A204.1 (cell line): ENCODE results near the gene AUNIP.
"Not testable (repeated sequence)": the region's sequence is repeated elsewhere in the genome, so short reads cannot be mapped to it uniquely, and the experiment has no call there.

ENCODE experiments used
- FAIRE-seq: peaks from 2 replicates; lab custom pipeline; 2012; peaks lifted over from hg19 to GRCh38; lab: Jason Lieb, UNC

Gene AUNIP

DNA sequence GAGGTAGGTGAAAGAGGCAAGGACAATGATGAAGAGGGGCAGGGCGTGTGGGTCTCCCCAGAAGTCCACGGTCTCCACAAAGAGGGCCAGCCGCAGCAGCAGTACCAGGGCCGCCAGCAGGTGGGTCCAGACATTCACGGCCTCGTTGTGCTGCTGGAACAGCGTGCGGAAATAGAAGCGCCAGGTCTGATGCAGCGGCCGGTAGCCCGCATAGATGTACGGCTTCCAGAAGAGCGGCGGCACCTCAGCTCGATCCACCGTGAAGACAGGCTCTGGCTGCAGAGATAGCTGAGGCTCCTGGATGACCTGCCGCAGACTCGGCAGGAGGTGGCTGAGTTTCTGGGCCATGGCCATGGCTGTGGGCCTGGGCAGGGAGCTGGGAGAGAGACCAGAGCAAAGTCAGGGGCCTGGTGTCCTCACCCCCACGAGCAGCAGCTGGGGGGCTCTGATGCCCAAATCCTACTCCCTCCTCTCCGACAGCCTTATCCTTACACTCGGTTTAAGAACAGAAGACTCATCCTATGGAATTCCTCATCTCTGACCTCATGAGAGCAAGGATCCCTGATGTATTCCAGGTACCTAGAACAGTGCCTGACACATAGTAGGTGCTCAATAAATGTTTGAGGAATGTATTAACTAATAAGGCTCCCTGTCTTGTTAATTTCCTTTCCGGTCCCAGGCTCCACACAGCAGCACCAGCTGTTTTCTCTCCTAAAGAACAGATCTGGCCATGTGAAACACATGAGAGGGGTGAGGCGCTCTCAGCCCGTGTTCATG lies 4.4 kb upstream of the AUNIP start:
- no peak for FAIRE-seq

DNA sequence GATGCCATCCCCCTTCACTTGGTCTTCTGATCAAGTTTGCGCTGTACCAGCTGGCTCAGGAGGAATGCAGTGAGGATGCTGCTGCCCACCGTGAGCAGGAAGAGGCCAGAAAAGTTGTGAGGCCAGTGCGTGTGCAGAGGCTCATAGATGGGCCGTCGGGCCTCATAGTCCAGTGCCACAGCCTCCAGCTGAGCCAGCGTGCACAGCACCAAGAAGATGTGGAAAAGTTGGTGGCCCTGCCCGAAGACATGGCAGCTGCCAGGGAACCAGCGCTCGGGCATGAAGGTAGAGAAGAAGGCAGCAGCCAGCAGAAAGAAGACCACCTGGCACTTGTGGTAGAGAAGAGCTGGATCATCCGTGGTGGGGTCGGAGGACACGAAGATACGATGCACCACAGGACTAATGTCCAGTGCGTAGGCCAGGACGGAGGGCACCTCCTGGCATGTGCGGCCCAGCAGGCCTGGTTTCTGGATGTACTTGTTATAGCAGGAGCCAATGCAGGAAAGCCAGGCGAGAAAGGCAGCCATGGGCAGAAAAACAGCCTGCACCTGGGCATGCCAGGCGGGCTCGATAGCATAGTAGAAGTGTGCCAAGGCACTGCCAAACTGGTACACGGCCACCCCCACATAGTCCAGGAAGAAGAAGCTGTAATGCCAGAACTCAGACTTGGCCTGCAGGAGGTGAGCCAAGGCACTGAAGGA lies 3.7 kb upstream of the AUNIP start:
- no peak for FAIRE-seq

DNA sequence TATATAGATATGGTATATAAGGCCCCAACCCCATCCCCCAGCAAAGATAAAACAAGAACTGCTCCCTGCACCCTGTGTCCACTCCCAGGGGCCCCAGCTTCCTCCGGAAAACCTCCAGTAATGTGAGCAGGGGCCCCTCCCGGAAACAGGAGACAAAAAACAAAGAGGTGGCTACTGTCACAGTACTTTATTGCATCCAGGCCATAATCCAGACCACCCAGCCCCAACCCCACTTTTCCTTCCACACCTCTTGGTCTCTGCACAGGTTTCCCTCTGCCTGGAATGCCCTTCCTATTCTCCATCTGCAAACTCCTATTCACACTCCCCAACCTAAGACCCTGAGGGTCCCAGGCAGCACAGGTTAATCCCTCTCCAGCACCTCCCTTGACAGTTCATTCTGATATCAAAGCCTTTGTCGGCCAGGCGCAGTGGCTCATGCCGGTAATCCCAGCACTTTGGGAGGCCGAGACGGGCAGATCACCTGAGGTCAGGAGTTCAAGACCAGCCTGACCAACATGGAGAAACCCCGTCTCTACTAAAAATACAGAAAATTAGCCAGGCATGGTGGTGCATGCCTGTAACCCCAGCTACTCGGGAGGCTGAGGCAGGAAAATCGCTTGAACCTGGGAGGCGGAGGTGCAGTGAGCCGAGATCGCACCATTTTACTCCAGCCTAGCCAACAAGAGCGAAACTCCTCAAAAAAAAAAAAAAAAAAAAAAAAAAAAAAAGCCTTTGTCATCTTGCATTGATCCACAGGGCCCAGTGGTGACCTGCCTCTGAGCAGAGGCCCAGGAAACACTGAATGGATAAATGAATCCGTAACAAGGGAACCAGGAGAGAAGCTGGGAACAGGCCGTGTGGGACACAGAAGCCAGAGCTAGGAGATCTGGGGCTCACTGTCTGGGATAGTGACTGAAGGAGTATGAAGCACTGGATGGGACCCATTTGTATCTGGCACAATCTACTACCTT lies 2.3 kb upstream of the AUNIP start:
- FAIRE-seq, result no peak

DNA sequence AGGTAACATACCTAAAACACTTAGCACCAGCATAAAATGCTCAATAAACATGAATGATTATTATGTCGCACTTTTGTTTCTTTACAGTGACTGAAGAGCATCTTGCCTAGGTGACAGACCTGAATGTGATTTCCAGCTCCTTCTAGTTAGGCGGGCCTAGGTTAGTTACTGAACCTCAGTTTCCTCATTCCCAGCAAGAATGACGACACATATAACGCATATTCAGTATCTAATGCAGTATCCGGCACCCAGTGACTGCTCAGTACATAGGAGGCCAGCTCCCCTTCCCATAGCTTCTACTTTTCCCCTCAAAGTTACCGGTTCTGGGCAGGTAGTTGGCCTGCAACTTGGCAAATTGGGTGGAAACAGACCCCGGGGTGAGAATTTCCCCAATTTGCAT lies 763 bp downstream of the AUNIP start:
- FAIRE-seq, result no peak

DNA sequence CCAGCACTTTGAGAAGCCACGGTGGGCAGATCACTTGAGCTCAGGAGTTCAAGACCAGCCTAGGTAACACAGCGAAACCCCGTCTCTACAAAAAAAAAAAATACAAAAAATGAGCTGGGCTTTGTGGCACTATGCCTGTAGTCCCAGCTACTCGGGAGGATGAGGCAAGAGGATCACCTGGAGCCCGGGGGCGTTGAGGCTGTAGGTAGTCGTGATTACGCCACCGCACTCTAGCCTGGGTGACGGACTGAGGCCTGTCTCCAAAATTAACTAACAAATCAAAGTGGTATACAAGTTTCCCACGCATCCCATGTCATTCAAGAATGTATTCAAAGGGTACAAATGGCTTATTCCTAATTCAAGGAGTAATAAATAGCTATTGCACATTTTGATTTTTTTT lies 2.4 kb downstream of the AUNIP start:
- FAIRE-seq, result no peak

DNA sequence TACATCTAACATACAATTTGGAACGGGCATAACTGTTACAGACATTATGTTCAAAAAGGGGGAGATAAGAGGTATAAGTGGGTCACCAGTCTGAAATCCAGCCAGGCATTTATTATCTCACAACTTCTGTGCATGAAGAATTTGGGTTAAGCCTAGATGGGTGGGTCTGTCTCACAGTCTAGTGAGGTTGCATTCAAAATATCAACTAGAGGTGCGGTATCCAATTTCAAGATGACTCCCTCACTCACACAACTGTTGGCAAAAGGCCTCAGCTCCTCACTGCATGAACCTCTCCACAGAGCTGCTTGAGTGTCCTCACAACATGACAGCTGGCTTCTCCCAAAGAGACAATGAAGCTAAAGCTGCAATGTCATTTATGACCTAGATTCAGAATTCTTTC lies 4.7 kb downstream of the AUNIP start:
- no peak for FAIRE-seq

DNA sequence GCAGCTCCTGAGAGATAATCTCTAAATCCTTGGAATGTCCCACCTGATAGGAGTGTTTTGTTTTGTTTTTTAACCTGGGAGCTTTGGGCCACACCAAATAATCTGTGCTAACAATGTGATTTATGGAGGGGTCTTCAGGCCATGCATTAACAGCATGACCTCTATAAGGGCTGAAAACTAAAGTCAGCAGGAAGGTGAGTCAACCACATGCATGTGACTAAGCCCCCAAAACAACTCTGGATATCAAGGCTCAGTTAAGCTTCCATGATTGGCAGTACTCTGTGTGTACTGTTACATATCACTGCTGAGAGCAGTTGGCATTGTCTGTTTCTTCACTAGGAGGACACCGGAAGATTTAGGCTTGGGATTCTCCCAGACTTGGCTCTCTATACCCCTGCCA lies 10.7 kb downstream of the AUNIP start:
- FAIRE-seq, result no peak

DNA sequence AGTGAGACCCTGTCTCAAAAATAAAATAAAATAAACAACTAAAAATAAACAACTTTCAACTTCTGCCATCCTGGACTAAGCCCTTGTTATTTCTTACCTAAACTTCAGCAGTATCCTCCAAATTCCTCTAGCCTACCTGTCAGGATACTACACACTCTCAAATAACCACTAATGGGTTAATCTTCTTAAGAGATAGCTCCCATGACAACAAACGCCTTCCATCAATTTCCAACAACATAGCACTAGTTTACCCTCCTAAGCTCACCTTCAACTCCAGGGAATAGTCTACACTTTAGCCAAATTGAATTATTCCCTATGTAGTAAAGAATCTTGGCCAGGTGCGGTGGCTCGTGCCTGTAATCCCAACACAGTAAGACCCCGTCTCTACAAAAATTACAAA lies 11.3 kb downstream of the AUNIP start:
- FAIRE-seq, result no peak

DNA sequence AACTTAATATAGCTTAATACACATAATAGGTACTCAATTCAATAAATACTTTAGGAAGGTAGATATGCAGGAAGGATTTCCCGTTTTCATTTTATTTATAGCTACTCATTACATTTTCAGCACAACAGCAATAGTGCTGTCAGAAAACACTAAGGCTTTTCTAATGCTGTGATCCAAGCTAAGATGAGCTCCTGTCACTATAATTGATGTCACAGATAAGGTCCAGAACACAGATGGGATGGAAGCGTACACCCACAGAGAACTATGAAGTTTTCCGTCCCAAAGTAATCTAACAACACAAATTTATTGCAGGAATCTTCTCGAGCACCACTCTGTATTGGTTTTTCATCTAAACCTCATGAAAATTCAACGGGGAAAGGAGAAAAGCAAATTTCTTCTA lies 13.6 kb downstream of the AUNIP start:
- no peak for FAIRE-seq

DNA sequence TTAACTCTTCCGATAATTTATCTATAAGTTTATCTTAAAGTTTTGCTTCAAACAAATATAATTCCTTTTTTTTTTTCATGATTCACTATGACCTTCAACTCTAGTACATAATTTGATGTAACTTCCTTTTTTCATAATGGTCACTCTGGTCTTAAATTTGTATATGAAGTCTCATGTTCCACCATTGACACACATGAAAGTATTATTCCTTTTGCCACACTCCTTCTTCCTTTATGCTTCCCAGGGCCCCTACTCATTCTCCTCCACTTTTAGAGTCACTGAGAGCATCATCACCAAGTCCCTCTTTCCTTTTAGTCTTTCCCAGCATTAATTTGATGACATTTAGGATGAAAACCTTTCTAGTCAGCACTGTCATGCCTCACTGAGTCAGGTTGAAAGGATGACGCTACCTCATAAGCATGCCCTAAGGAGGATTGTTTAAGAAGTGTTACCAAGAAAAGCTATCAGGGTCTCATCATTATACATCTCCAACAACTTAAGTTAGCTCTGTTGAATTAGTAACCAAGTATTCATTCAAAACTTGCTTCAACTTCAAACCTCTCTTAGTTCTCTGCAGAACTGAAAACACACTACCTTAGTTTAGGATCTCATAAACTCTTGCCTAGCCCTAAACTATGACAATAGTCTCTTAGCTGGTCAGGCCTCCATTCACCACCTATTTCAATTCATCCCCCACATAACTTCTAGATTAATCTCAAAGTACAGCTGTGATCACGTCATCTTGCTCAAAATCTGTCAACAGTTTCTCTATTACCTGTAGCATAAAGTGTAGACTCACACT lies 14.5 kb downstream of the AUNIP start:
- no peak for FAIRE-seq

DNA sequence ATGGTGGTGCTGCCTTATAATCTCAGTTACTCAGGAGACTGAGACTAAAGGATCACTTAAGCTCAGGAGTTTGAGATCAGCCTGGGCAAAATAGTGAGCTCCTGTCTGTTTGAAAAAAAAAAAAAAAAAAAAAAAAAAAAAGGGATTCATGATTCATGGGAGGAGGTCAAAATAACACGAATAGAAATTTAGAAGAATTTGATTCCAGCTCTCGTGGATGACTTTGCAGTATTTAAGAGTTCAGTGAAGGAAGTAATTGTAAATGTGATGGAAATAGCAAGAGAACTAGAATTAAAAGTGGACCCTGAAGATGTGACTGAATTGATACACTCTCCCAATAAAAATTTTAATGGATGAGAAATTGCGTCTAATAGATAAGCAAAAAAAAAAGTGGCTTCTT lies 15.8 kb downstream of the AUNIP start:
- no peak for FAIRE-seq

DNA sequence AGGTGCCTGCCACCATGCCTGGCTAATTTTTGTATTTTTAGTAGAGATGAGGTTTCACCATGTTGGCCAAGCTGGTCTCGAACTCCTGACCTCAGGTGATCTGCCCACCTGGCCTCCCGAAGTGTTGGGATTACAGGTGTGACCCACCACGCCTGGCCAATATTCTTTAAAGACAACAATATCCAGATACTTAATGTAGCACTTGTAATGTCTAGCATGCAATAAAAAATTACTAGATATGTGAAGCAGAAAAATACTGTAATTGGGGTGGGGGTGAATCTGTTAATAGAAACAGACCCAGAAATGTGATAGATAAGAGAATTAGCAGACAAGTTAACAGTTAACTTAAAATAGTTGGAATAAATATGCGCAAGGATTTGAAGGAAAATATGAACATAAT lies 19.4 kb downstream of the AUNIP start:
- FAIRE-seq, result not testable (repeated sequence)

DNA sequence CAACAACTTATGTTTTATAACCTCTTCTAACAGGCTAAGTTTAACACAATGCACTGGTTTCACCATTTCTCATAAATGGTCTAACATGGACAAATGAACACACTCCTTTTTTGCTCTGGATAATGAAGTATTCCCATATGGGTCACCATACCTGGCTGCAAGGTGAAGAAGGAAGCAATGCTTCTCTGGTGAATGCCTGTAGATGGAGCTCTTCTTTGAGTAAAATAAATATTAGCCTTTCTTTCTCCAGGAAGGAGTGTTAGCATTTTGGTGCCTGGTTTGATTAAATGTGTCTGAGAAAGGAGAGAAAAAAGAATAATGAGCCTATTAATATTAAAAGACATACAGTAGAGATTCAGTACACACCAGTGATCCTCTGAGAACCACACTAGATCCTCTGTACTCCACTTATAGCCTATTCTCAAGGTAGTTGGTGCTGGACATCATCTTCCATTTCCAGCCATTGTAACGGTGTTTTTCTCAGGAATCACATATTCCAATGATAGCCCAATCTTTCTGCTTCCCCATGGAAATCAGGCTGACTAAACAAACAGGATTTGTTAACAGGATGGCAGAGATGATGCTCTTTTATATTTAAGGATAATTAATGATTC lies 21.9 kb downstream of the AUNIP start:
- FAIRE-seq, result peak; percentile 14

DNA sequence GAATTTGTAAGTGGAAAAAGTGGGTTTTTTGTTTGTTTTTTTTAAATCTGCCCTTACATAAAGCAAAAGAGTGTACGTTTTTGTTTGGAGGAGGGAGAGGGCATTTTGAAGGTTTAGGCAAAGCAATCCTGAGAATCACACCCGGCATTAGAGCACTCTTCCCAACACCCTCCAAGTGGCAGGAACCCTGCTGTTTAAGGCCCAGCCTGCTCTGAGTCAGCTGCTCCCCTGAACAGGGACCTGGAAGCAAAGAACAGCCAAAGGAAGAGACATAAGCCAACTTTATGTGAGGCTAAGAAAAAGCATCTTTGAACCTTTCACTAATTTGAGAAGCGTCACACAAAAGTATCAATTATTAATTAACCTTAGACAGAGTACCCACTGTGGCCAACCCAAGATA lies 22.6 kb downstream of the AUNIP start:
- FAIRE-seq, result no peak

DNA sequence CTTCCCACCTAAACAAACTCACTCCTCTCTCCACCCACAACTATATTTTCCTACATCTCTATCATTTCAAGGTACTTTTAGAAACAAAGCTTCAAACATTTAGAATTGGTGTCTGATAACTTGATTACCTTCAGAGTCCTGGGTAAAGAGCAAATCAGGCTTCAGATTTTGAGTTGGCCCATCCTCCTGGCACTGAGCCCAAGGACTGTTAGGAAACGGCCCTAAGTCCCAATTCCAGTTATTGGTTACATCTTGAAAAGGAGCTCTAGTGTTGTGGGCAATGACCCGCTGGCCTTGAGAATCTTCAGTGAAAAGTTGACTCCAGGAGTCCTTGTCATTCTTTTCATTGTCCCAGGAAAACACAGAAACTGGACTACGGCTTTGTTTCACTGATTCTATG lies 24.4 kb downstream of the AUNIP start:
- FAIRE-seq, result no peak

DNA sequence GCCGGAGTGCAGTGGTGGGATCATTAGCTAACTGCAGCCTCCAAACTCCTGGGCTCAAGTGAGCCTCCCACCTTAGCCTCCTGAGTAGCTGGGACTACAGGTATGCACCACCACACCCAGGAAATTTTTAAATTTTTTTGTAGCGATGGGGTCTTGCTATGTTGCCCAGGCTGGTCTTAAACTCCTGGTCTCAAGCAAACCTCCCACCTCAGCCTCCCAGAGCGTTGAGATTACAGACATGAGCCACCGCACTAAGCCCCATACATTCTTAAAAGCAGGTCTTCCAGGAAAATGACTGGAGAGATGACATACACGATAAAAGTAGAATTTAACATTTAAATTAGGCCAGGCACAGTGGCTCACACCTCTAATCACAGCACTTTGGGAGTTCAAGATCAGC lies 26.1 kb downstream of the AUNIP start:
- FAIRE-seq, result no peak

DNA sequence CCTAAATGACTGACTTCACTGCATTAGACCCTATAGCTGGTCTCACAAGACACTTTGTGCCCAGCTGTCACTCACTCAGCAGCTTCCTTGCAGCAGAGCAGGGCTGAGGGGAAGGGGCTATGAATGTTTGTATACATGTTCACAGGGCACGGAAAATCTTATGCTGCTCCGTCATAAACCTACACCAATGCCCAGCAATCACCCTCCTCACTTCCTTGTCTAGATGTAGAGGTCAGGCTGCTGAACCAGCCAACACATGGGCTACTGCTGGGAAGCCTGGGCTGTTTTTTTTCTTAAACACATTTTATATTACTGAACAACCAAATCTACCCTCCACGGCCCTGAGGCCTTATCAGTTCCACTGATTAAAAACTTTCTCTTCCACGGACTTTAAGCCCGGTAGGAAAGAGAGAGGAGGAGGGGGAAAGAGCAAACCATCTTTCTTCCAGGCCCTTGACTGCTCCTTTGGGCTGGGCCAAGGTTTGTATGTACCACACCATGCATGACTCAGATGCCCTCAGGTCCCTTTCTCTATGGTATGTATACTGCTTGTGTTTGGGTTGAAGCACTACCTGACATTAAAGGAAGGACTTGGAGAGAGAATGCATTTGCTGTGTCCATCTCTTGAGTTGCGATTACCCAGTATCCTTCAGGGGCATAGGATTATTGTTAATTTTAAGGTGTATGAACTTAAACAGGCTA lies 26.8 kb downstream of the AUNIP start:
- no peak for FAIRE-seq

DNA sequence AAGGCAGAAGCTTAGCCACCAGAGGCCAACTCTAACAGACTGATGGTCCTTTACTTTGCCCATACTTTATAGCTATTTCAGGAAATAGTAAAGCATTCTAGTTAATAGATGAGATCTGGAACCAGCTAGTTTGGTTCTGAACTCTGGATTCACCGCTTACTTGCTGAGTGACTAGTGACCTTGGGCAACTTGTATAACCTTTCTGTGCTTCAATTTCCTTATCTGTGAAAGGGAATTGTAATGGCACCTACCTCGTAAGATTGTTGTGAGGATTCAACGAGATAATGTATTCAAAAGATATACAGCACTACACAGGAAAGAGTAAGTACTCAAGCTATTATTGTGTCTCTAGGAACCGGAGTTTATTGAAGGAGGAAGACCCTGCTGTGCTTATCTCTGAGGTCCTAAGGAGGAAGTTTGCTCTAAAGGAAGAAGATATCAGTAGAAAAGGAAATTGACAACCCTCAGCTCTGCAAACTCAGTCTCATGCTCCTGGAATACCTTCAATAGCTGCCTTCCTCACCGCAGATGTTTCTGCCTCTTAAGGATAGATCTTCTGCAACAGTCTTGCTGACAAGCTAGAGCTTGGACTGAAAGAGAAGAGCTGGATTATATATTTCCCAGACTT lies 27.6 kb downstream of the AUNIP start:
- FAIRE-seq, result no peak

DNA sequence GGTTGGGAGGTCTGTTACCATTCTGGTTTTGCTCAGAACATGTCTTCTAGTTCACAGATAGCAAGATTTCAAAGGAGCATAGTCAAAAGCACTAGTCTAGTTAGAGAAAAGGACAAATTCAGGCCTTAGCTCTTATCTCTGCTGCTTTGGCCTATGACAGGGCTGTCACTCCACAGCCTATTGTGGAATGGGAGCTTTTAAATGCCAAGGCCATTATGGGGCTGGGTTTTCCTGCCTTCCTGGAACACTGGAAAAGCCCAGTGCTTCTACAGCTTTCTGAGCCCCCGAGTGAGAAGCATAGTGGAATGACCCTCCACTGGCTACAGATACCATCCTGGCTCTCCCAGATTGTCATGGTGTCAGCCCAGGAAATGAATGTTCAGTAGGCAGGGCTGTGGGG lies 30.2 kb downstream of the AUNIP start:
- FAIRE-seq, result no peak

DNA sequence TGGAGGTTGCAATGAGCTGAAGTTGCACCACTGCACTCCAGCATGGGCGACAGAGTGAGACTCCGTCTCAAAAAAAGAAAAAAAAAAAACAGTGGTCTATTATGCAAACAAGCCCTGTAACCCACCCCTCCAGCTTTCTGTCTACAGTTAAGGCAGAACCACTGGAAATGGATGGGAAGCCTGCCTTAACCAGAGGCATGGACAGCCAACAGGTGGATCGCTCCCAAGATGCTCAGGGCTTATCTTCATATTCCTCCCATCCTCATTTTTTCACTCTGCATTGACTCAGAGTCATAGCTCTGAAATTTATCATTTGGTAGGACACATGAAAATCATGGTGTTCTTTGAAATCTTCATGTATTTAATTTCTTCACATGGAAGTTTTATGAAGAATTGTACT lies 30.8 kb downstream of the AUNIP start:
- FAIRE-seq, result no peak

DNA sequence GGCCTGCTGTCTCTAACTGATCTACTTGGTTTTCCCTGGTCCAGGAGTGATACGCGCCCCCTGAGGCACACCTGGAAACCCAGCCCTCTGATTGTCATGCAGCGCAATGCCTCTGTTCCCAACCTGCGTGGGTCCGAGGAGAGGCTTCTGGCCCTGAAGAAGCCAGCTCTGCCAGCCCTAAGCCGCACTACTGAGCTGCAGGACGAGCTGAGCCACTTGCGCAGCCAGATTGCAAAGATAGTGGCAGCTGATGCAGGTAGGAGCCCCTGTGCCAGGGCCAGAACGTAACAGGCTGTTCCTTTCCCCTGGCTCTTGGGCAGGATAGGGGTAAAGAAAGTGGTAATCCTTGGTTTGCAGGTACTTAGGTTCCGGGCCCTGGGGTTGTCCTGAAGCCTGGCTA lies 32.7 kb downstream of the AUNIP start:
- FAIRE-seq, result no peak
